GM12878 (cell line): ENCODE measurements around the gene PLA2G12B. TPM values are rescaled to one million over a fixed set of nuclear protein-coding genes. Genes with fewer than 3 reads are reported as not detected.

ENCODE experiments used
- ATAC-seq: fragments of 200-7000 bp; cut with Tn5 transposase; 3 replicates; pipeline ENCODE4 v1.9.1; 2020; ENCODE audit warnings: mild to moderate bottlenecking, moderate library complexity
- BruUV-seq: library from RNA; stranded (reverse); fragments of 400-500 nt; replicated peaks from 2 replicates; lab custom pipeline; 2021; lab: Mats Ljungman, UMichigan
- CTCF ChIA-PET: fragments of 300-600 bp; sonication (Branson Sonifier 250); formaldehyde crosslinking; extraction: SDS; loops from one replicate; lab custom pipeline; 2021; ENCODE audit warnings: inconsistent platforms; lab: Yijun Ruan, JAX
- POLR2A ChIA-PET: fragments of 350-600 bp; formaldehyde crosslinking; extraction: SDS; loops from one replicate; lab custom pipeline; 2021; ENCODE audit warnings: inconsistent platforms; lab: Charles Lee
- RAD21 ChIA-PET: fragments of 300-600 bp; sonication (Branson Sonifier 250); formaldehyde crosslinking; loops from one replicate; lab custom pipeline; 2023; ENCODE audit warnings: antibody characterized with exemption; ENCODE audit not compliant: unreplicated experiment; lab: Charles Lee
- SMC1A ChIA-PET: fragments of 300-600 bp; sonication (Branson Sonifier 250); formaldehyde crosslinking; loops from one replicate; lab custom pipeline; 2023; ENCODE audit not compliant: unreplicated experiment, uncharacterized antibody; lab: Charles Lee
- DNase-seq: peaks from one replicate; pipeline ENCODE4 v3.0.0-alpha.2; 2011; ENCODE audit warnings: low read depth, low spot score
- FAIRE-seq: peaks from 3 replicates; lab custom pipeline; 2011; peaks lifted over from hg19 to GRCh38; lab: Jason Lieb, UNC
- H2AFZ ChIP-seq: 2 replicates; pipeline ENCODE4 v1.6.0; 2011; ENCODE audit warnings: low read depth, low read length, control low read depth; ENCODE audit not compliant: control insufficient read depth
- H3K27ac ChIP-seq: 2 replicates; pipeline ENCODE4 v1.5.1; 2011; ENCODE audit warnings: control low read depth; ENCODE audit not compliant: control insufficient read depth, insufficient read depth
- H3K27me3 ChIP-seq, 2 experiments: replicated peaks in 1 of 2; 2 replicates each; pipeline versions ENCODE4 v1.6.0 to v1.6.1; 2011; ENCODE audit warnings: low read length in 1 of 2; ENCODE audit not compliant: control insufficient read depth in 2 of 2, insufficient read depth in 2 of 2
- H3K36me3 ChIP-seq, 2 experiments: 2 replicates each; pipeline ENCODE4 v1.5.1; 2011; ENCODE audit warnings: low read length in 1 of 2; ENCODE audit not compliant: control insufficient read depth in 2 of 2, insufficient read depth in 2 of 2
- H3K4me1 ChIP-seq: 2 replicates; pipeline ENCODE4 v1.6.1; 2011; ENCODE audit warnings: mild to moderate bottlenecking, low read length, moderate library complexity, mixed read lengths; ENCODE audit not compliant: control insufficient read depth, insufficient read depth
- H3K4me2 ChIP-seq: 2 replicates; pipeline ENCODE4 v1.6.0; 2011; ENCODE audit warnings: control low read depth; ENCODE audit not compliant: control insufficient read depth, insufficient read depth
- H3K4me3 ChIP-seq: fragments of 200-600 bp; sonication (generic); 2 replicates; pipeline ENCODE4 v1.5.1; 2016
- H3K79me2 ChIP-seq: 2 replicates; pipeline ENCODE4 v1.6.0; 2011; ENCODE audit warnings: low read length; ENCODE audit not compliant: control insufficient read depth, insufficient read depth
- H3K9ac ChIP-seq: 2 replicates; pipeline ENCODE4 v1.8.0; 2011; ENCODE audit warnings: low read length, control low read depth, mixed read lengths; ENCODE audit not compliant: control insufficient read depth, insufficient read depth
- H3K9me3 ChIP-seq: replicated peaks from 3 replicates; pipeline ENCODE4 v1.5.1; 2011; ENCODE audit warnings: mild to moderate bottlenecking, low read length; ENCODE audit not compliant: control insufficient read depth, insufficient read depth
- H4K20me1 ChIP-seq: 2 replicates; pipeline ENCODE4 v1.6.0; 2011; ENCODE audit not compliant: control insufficient read depth, insufficient read depth
- ATF2 ChIP-seq: IDR thresholded peaks from 2 replicates; pipeline ENCODE4 v1.6.1; 2012; ENCODE audit warnings: low read length, inconsistent platforms
- CBFB ChIP-seq: IDR thresholded peaks from 2 replicates; pipeline ENCODE4 v1.6.1; 2016; ENCODE audit warnings: antibody characterized with exemption, low read depth
- ETV6 ChIP-seq, 2 experiments: fragments of 450-650 bp in 1 of 2; IDR thresholded peaks in 1 of 2; conservative IDR thresholded peaks in 1 of 2; 2 replicates each; pipeline ENCODE4 v1.6.1; 2014; ENCODE audit warnings: antibody characterized with exemption in 1 of 2, borderline replicate concordance in 1 of 2, low read depth in 1 of 2, mild to moderate bottlenecking in 1 of 2, moderate library complexity in 1 of 2
- HDAC2 ChIP-seq: fragments of 200-600 bp; sonication (generic); IDR thresholded peaks from 2 replicates; pipeline ENCODE4 v1.6.1; 2017
- MLLT1 ChIP-seq: fragments of 450-650 bp; IDR thresholded peaks from 2 replicates; pipeline ENCODE4 v1.6.1; 2016; ENCODE audit warnings: mild to moderate bottlenecking
- RUNX3 ChIP-seq: IDR thresholded peaks from 2 replicates; pipeline ENCODE4 v1.6.1; 2012; ENCODE audit warnings: low read length, inconsistent platforms
- SMC3 ChIP-seq: IDR thresholded peaks from 2 replicates; pipeline ENCODE4 v1.6.1; 2011; ENCODE audit warnings: low read length, improper control_type of control experiment, borderline replicate concordance
- SUPT20H ChIP-seq: IDR thresholded peaks from 2 replicates; pipeline ENCODE4 v1.6.1; 2011; ENCODE audit warnings: low read depth, mild to moderate bottlenecking, low read length, moderate library complexity, borderline replicate concordance; ENCODE audit not compliant: control insufficient read depth
- TCF3 ChIP-seq: IDR thresholded peaks from 2 replicates; pipeline ENCODE4 v1.6.1; 2012; ENCODE audit warnings: low read depth, mild to moderate bottlenecking, low read length, borderline replicate concordance; ENCODE audit not compliant: insufficient read depth
- ZNF207 ChIP-seq: fragments of 450-650 bp; IDR thresholded peaks from 2 replicates; pipeline ENCODE4 v1.6.1; 2014; ENCODE audit warnings: antibody characterized with exemption, mild to moderate bottlenecking, borderline replicate concordance
- ZNF24 ChIP-seq: fragments of 450-650 bp; IDR thresholded peaks from 2 replicates; pipeline ENCODE4 v1.6.1; 2017; ENCODE audit warnings: antibody characterized with exemption, mild to moderate bottlenecking
- ZNF384 ChIP-seq: IDR thresholded peaks from 2 replicates; pipeline ENCODE4 v1.6.1; 2012; ENCODE audit warnings: low read depth, mild to moderate bottlenecking, low read length, improper control_type of control experiment, borderline replicate concordance
- ZNF592 ChIP-seq: fragments of 450-650 bp; IDR thresholded peaks from 2 replicates; pipeline ENCODE4 v1.6.1; 2017; ENCODE audit warnings: mild to moderate bottlenecking, moderate library complexity
- ZZZ3 ChIP-seq: IDR thresholded peaks from 2 replicates; pipeline ENCODE4 v1.6.1; 2011; ENCODE audit warnings: low read depth; ENCODE audit not compliant: control insufficient read depth, insufficient read length
- WGBS: methylation state at CpG from one replicate; pipeline ENCODE4 v1.1.6; 2016; ENCODE audit warnings: low lambda C conversion rate; ENCODE audit not compliant: insufficient replicate concordance, insufficient coverage; ENCODE audit errors: missing lambda C conversion rate; 5-methylcytosine and 5-hydroxymethylcytosine counted together
- in situ Hi-C: fragments of 300-500 bp; cut with MboI; formaldehyde crosslinking; loops from 9 replicates; pipeline ENCODE4 v1.14.3; 2018; ENCODE audit warnings: mixed read lengths
- intact Hi-C: fragments of 100-400 bp; cut with micrococcal nuclease; formaldehyde crosslinking; loops from one replicate; pipeline ENCODE4 v1.14.2; 2022; ENCODE audit not compliant: unreplicated experiment
- polyA plus RNA-seq, 11 experiments: library from polyadenylated mRNA; depleted of rRNA in 4 of 11; unstranded in 6 of 11; stranded (reverse) in 5 of 11; fragments of >200 nt; fragmentation: Nextera tagmentation in 4 of 11; fragmentation: Illumina TruSeq in 1 of 11; extraction: Ambion mirVana in 4 of 11; extraction: Trizol in 1 of 11; gene quantifications; 1 replicate in 1 of 11; 2 replicates in 10 of 11; pipeline versions ENCODE4 v1.2.1 to v1.2.3, GENCODE V29; 2011 to 2016; ENCODE audit warnings: inconsistent platforms in 2 of 11, missing spikeins in 2 of 11, low read depth in 1 of 11
- total RNA-seq, 4 experiments: library from RNA; depleted of rRNA in 3 of 4; stranded (reverse); fragments of >200 nt in 3 of 4; fragmentation: Illumina TruSeq in 1 of 4; extraction: Trizol in 1 of 4; gene quantifications; 2 replicates each; pipeline versions ENCODE4 v1.2.1 to v1.2.3, GENCODE V29; 2013 to 2021

PLA2G12B gene
- total and polyA plus RNA-seq, 10 of the 15 experiments (the other 5 are each of a cell fraction or from before 2014, with no cell fraction given), result not detected

- no peak for DNase-seq
- ATAC-seq, result no peak
- no peaks in the 10 kb centered on the region for H3K27me3 ChIP-seq
- TF ChIP-seq ZNF384 (no peak), SUPT20H (no peak), ATF2 (no peak), HDAC2 (no peak), ZNF592 (no peak), ETV6 (conservative IDR thresholded peaks at IDR 0.05 in 1 of 2, IDR thresholded peaks at IDR 0.05 in 1 of 2; ENCODE audit: borderline replicate concordance in 1 of 2, low read depth in 1 of 2) (no peak), CBFB (no peak), MLLT1 (no peak), TCF3 (no peak), ZNF207 (no peak), ZNF24 (no peak), SMC3 (no peak), ZZZ3 (no peak), RUNX3 (no peak)
- TF ChIP-seq, all 136 proteins: peak for 0
- H3K4me3 ChIP-seq, result no peak overlapping the region
- H4K20me1 ChIP-seq, result no peaks in the 10 kb centered on the region
- in situ Hi-C loops (no loop called here), intact Hi-C loops (no loop called here)
- ChIA-PET POLR2A (interaction anchor here (0.6 kb wide), 2 partner anchors 31 to 73 kb away, joined by 3 read pairs; no protein-coding TSS in a partner anchor), SMC1A (interaction anchor here (1.6 kb wide), 1 partner anchor 14 kb away, joined by 3 read pairs; no protein-coding TSS in a partner anchor), CTCF (no interaction called here), RAD21 (no interaction called here)
- H3K79me2 ChIP-seq, result no peaks in the 10 kb centered on the region
- WGBS, result 40% methylated on average over 5 of the region's 5 CpGs
- no peak for FAIRE-seq
- no peaks in the 10 kb centered on the region for H3K36me3 ChIP-seq
- no peak overlapping the region for H3K4me2 ChIP-seq
- no peak overlapping the region for H2AFZ ChIP-seq
- BruUV-seq, result no TSS peak
- H3K4me1 ChIP-seq, result no peaks in the 10 kb centered on the region
- no peaks in the 10 kb centered on the region for H3K9me3 ChIP-seq
- no peak overlapping the region for H3K9ac ChIP-seq
- no peak overlapping the region for H3K27ac ChIP-seq
Measured at GRCh38 chr10:72927485-72927884, 27.1 kb downstream of the PLA2G12B start.
